ENCODE results near the gene SCGB1C2.

SCGB1C2 gene

DNA sequence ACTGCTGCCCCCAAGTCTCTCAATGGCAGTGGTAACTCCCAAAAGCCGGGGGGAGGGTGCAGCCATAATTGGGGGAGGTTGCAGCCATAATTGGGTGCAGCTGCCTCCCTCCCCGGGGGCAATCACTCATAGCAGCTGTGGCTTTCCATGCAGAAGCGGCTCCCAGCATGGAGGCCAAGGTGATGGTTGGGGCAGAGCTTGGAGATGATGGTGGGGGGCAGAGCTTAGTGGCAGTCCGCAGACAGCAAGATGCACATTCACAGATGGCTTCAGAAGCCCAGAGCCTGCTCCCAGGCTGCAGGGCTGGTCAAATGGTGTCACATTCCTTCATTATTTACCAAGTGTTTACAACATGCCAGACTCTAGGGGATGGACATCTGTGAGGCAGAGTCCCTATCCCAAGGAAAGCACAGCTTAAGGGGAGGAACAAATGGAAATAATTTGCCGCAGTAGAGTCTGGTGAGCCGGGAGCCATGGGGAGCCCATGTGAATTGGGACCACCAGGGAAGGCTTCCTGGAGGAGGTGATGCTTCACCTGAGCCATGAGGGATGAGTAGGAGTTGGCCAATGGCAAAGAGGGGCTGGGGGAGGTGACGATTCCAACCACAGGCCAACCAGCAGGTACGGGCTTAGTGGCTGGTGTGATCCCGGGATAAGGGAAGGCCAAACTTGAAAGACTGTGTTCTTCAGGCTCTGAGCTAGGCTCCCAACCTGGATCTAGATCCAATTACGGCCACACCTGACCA is 36.0 kb downstream of the SCGB1C2 start:
- no peak for DNase-seq

DNA sequence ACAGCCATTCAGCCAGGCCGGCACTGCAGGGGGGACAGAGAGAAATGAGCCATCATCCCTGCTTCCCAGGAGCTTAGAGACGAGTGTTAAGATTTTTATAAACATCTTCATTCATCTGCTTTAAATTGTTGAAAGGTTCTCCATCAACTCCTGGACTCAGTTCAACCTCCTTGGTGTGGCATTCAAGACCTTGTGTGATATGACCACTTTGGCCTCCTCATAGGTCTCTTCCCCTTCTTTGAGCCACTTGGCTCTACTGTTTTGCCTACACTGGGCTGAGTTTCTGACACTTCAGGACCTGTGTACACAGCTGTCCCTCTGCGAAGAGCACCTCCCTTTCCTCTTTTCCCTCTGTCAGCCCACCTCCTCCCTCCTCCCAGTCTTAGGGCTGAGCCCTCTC is 39.8 kb downstream of the SCGB1C2 start:
- DNase-seq = no peak

DNA sequence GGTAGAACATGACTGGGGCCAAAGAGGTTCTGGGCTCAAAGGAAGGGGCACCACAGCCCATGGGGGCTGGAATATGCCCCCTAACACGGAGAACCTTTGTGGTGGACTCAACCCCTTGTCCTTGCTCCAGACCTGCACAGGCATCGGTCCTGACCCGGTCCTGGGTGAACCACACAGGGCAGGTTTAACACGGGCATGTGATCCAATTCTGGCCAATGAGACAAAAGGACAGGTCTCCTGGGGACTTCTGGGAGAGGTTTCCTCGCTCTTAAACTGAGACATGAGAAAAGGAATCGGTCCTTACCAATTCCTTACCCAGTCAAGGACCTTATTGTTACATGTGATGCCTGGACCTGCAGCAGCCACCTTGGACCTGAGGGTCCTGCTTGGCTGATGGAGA is 40.4 kb downstream of the SCGB1C2 start:
- DNase-seq = no peak

DNA sequence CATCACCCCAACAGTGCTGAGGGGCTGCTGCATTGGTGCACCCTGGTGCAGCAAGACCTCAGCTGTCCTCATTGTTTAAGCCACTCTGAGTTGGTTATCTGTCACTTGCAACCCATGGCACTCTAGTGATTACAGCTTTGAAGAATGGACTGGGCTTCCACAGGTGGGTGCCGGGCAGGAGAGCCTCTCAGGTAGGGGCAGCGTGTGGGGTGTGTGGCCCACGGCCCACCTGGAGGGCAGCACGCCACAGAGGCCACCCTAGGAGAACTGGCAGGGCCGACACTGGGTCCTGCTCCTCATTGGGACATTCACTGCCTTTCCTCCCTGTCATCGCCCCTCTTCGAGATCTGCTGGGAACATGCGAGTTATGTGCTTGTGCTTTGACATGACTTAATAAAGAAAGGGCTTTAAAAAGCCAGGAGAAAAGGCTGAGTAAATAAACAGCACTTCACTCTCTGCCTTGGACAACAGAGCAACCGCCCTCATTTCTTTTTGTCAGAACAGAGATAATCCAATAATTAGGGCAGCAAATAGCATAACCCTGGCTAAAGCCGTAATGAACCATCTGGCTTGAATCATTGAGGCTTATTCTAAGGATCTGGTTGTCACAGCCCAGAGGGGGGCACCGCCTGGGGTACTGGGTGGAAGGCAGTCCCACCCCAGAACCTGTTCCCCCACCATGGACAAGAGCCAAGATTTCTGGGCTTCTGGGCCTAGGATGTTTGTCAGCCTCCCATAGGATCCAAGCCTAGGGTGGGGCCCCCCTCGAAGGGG is 41.1 kb downstream of the SCGB1C2 start:
- no peak for DNase-seq

DNA sequence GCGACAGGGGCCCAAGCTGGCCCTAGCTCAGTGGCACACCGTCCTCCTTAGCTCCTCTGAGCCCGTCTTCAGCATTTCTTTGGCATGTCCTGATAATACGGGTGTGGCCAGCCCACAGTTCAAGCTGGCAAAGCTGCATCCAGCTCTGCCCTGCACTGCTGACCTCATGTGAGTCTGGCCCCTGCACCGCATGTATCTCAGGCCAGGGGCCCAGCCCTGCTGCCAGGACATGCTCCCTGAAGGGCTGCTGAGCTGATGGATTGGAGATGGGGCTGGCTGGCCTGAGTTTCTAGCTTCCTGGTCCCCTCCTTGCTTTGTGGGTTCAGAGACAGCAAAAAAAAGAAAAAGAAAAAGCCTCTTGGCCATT is 41.7 kb downstream of the SCGB1C2 start:
- no peak for DNase-seq

DNA sequence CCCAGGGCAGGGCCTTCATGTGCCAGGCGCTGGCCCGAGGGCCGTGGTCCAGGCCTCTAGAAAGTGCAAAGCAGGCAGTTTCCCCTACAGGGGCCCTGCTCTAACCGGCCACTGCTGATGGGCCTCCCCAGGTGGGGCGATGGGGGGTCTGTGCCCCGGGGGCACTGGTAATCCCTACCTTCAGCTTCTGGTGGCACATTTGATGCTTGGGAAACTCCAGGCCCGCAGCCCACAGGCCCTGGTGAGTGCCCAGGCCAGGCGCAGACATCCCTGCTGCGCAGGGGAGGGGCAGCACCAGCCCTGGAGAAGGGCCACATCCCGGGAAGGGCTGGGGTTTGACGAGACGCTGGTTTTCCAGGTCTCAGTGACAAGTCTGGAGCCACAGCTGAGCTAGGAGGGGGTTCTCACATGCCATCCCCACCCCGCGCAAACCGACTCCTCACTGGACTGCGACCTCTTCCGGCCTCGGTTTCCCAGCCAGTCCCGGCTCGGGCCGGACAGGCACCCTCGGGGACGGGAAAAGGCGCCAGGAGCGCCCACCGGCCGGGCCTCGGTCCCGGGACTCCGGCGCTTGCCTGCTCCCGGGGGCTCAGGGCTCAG is 42.5 kb downstream of the SCGB1C2 start:
- DNase-seq = no peak

DNA sequence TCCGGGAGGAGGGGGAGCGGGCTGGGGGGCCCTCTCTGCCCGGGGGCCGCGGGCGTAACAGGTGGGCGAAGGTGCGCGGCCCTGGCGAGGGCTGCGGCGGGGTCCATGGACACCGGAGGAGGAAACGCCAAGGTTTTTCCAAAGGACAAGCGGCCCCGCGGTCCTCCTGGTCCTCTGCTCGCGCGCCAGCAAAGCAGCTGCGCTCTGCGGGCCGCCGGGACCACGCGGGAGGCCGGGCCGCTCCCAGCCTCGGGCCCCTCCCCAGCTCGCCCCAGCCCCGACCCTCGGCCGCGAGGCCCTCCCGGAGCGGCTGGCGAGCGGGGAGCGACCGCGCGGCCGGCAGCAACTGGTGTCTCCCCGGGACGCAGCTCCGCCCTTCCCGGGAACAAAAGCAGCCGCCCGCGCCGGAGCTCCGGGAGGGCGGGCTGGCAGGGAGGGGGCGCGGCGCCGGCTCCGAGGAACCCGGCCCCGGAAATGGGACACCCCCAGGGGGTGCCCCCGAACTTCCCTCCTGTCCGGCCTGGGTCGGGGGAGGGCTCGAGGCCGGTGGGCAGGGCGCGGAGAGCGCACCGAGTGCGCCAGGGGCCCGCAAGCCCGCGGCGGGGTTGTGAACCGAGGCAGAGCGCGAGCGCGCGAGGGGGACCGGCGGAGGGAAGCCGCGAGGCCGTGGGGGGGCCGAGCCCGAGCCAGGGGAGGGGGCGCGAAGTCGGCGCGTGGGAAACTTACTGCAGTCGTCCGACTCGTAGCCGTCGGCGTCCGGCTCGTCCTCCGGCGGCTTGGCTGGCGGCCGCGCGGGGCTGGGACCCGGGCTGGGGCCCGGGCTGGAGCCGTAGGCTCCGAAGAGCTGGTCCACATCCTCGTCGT is 43.2 kb downstream of the SCGB1C2 start:
- DNase-seq = no peak

DNA sequence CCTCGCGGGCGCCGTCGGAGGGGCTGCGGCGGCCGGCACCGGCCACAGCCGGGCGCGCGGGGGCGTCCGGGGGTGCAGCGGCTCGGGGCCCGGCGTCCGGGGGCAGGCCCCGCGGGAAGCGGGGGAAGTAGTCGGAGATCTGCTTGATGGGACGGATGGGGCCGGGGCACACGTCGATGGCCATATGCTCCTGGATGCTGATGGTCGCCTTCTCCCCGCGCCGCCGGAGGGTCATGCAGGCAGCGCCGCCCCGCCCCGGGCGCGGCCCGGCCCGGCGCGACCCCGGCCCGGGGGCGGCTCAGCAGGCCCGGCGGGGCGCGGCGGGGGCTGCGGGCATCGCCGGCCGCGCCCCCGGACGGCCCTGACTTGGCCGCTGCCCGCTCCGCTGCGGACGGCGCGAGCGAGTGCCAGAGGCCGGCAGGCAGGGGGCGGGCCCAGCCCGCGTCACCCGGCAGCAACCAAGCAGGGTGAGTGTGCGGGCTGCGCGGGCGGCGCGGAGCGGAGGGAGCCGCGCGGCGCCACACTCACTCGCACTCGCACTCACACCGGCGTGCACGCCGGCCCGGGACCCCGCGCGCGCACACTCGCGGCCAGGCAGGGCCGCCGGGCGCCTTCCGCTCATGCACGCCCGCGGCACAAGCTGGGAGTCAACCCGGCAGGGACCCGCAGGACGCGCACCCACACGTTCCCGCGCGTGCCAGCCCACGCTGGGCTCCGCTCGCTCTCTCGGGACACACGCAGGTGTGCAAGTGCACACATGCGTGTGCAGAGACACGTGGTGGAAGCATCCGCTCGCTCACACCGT is 44.1 kb downstream of the SCGB1C2 start, which contains the start of gene DOC2B:
DOC2B (minus strand) TSS at position 406 of the 805 bp plus-strand sequence; CDS start at position 235, 171 bp downstream.
- no peak for DNase-seq

DNA sequence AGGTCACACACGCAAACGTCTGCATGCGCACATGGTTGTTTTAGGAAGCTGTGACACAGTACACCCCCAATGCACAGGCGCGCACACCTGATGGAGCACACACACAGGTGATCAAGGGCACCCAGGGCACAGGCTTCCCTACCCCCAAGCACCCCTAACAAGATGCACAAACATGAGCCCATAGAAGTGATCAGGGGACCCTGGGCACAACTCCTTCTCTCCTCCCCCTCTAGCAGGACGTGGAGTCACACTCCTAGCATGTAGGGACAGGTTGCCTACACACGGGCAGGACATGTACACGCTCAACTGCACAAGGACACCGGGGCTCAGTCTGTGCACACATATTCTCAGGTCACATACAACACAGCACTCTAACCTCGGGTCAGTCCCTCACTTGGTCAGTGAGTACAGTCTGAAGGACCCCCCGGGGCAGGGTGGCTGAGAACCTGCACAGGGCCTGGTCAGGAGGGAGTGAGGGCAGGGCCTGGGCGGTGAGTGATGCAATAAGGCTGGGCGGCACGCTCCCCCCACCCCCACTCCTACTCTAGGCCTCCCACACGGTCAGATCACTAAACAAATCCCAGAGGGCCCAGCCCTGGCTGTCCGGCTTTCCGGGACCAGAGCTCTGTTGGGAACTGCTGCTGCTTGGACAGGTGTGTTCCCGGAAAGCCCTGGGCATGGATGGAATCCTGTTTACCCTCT is 44.8 kb downstream of the SCGB1C2 start:
- DNase-seq = no peak

DNA sequence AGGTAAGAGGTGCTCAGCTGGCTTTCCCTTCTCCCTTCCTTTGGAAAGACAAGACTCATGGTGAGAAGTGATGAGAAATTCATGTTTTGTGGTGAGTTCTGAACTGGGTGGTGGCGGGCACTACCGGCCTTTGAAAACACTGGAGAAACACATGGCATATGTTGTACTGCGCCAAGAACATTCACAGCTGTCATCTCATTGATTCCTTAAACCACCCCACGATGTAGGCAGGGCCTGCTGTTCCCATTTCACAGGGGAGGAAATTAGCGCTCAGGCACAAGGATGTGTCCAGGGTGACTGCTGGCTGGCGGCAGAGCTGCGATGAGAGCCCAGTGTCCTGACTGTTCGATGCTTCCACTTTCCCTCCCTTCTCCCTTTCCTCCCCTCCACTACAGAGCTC is 45.7 kb downstream of the SCGB1C2 start:
- no peak for DNase-seq

DNA sequence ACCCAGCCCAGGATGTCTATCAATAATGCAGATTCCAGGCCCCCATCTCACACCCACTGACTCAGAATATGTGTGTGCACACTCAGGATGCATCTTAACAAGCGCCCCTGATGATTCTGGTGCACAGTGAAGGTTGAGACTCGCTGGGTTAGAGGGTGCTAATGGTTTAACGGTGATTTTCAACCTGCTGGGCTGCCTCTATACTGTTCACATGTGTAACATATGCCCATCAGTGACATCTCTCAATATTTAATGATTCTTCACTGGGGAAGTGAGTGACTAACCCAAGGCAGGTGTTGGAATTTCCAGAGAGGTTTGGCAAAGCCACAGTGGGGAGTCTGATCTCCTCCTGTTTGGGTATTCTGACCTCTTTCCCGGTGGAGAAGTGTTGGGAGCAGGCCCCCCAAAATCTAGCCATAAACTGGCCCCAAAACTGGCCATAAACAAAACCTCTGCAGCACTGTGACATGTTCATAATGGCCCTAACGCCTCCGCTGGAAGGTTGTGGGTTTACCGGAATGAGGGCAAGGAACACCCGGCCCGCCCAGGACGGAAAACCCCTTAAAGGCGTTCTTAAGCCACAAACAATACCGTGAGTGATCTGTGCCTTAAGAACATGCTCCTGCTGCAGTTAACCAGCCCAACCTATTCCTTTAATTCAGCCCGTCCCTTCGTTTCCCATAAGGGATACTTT is 48.2 kb downstream of the SCGB1C2 start:
- no peak for DNase-seq

DNA sequence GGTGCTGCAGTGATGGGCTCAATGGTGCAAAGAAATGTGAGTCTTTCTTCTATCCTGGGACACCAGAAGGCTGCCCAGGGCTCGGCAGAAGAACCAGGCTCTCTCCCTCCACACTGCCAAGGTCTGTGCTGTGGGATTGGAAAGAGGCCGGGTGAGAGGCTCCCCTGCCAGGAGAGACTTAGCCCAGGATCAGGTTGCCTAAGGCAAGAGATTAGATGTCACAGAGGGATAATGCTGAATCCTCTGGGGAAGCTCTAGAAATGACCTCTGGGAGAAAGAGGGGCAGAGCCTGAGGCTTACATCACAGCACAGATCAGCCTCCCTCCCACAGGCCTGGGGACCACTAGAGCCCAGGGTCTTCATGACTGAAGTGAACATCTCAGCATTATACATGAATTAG is 49.8 kb downstream of the SCGB1C2 start:
- no peak for DNase-seq
